SIG-M5 treated with dmso at 0.1 percent for 504 hours (cell line): ENCODE data around the gene EEFSEC.

Experiments
- DNase-seq: peaks from one replicate; lab custom pipeline; 2025; ENCODE audit not compliant: unreplicated experiment; lab: John Stamatoyannopoulos, UW

Gene EEFSEC

DNA sequence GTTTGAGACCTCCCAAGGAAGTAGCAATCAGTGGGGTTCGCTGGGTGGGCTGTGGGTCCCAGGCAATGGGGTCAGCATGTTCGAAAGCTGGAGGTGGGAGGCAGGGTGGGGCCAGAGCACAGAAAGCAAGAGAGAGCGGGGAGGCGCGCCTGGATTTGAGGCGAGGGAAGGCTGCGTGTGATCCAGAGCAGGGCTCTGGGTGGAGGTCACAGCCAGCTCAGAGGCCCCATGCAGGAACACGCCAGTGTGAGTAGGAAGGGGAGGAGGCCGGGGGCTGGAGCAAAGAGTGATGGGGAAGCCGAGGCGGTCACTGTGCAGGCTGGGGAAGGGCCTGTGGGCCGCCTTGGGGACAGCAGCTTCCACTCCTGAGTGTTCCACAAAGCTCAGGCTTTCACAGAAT lies 304.7 kb downstream of the EEFSEC start:
- DNase-seq = no peak
